Lung (tissue), 12 donors: Measurements from ENCODE around the gene ATP11A. TPM values are rescaled to one million over a fixed set of nuclear protein-coding genes. Genes with fewer than 3 reads are reported as not detected.

ENCODE experiments used
- ATAC-seq: fragments of 200-7000 bp; cut with Tn5 transposase; one replicate; pipeline ENCODE4 v1.9.1; 2020; ENCODE audit warnings: moderate number of reproducible peaks; ENCODE audit not compliant: insufficient read depth, low FRiP score
- DNase-seq, 3 donors: peaks; one replicate each; pipeline ENCODE4 v3.0.0-alpha.2; 2013 to 2017
- H3K27ac ChIP-seq, 2 donors: one replicate each; pipeline ENCODE4 v1.5.1; 2013; ENCODE audit warnings: mild to moderate bottlenecking in 2 of 2, moderate library complexity in 2 of 2, control low read depth in 1 of 2, inconsistent platforms in 1 of 2, low read depth in 1 of 2, low read length in 1 of 2
- H3K27me3 ChIP-seq, 3 donors: one replicate each; pipeline ENCODE4 v1.5.1; 2013; ENCODE audit warnings: low read length in 2 of 3; ENCODE audit not compliant: control insufficient read depth in 3 of 3, insufficient read depth in 3 of 3
- H3K36me3 ChIP-seq, 4 donors: one replicate each; pipeline ENCODE4 v1.5.1; 2013; ENCODE audit warnings: low read length in 4 of 4, mild to moderate bottlenecking in 1 of 4, moderate library complexity in 1 of 4; ENCODE audit not compliant: control insufficient read depth in 4 of 4, insufficient read depth in 4 of 4
- H3K4me1 ChIP-seq, 5 donors: one replicate each; pipeline ENCODE4 v1.5.1; 2013; ENCODE audit warnings: low read length in 5 of 5, mild to moderate bottlenecking in 2 of 5, moderate library complexity in 1 of 5; ENCODE audit not compliant: control insufficient read depth in 5 of 5, insufficient read depth in 5 of 5
- H3K4me3 ChIP-seq: one replicate; pipeline ENCODE4 v1.5.1; 2013; ENCODE audit warnings: mild to moderate bottlenecking, control low read depth, moderate library complexity
- H3K9ac ChIP-seq, 2 donors: one replicate each; pipeline ENCODE4 v1.5.1; 2013; ENCODE audit warnings: low read length in 2 of 2, control low read depth in 1 of 2; ENCODE audit not compliant: insufficient read depth in 1 of 2
- H3K9me3 ChIP-seq, 4 donors: one replicate each; pipeline ENCODE4 v1.5.1; 2013; ENCODE audit warnings: low read length in 3 of 4, mild to moderate bottlenecking in 1 of 4, moderate library complexity in 1 of 4; ENCODE audit not compliant: control insufficient read depth in 4 of 4, insufficient read depth in 3 of 4
- CTCF ChIP-seq: IDR thresholded peaks from 2 replicates; pipeline ENCODE4 v1.5.1; 2012; ENCODE audit warnings: mild to moderate bottlenecking; ENCODE audit errors: control extremely low read depth, extremely low read depth
- WGBS, 2 donors: extraction: QIAGEN DNeasy Blood & Tissue Kit; methylation state at CpG; one replicate each; pipeline ENCODE4 v1.1.7; 2013; 5-methylcytosine and 5-hydroxymethylcytosine counted together
- polyA plus RNA-seq, 2 donors: library from polyadenylated mRNA; stranded (reverse); fragments of 200-250 nt; gene quantifications; one replicate each; pipeline ENCODE4 v1.2.1, GENCODE V29; 2013
- total RNA-seq, 2 donors: library from RNA; depleted of rRNA in 1 of 2; stranded (reverse); fragments of >200 nt in 1 of 2; gene quantifications; one replicate each; pipeline ENCODE4 v1.2.1, GENCODE V29; 2014 to 2021
- donor health status: control.
- donor health status: control.
- donor health status: Bipolar disorder and iron deficiency.
- donor health status: healthy.
- donor health status: DM: yes; HTN: yes; CAD: no.

Gene ATP11A
- total and polyA plus RNA-seq, 4 donors, result 46.3 to 317 (median 162) TPM

- WGBS, 2 donors, result 66 to 79% methylated on average over 9 of the region's 9 CpGs
- TF ChIP-seq CTCF, result no peak
- no peak for DNase-seq
- Histone ChIP-seq H3K9ac (no peak overlapping the region), H3K4me1 (no peaks in the 10 kb centered on the region), H3K36me3 (no peaks in the 10 kb centered on the region), H3K9me3 (peaks cover 0 to 2% (median 0%) of the 10 kb centered on the region in 4 donors), H3K4me3 (no peak overlapping the region), H3K27me3 (no peaks in the 10 kb centered on the region), H3K27ac (no peak overlapping the region)
- no peak for ATAC-seq
These were observed 19.0 kb upstream of the ATP11A start for GRCh38 chr13:112670864-112671263.

- DNase-seq, result peak in 1 of 3 donors; percentile 6
- ATAC-seq, result no peak
- Histone ChIP-seq H3K27me3 (no peaks in the 10 kb centered on the region), H3K9ac (no peak overlapping the region), H3K4me3 (no peak overlapping the region), H3K27ac (no peak overlapping the region), H3K9me3 (peaks cover 0 to 2% (median 0%) of the 10 kb centered on the region in 4 donors), H3K4me1 (no peaks in the 10 kb centered on the region), H3K36me3 (no peaks in the 10 kb centered on the region)
- WGBS, 2 donors, result 95 to 97% methylated on average over 10 of the region's 10 CpGs
- no peak for TF ChIP-seq CTCF
These were observed 18.5 kb upstream of the ATP11A start for GRCh38 chr13:112671359-112671758.

GRCh38 chr13:112672651-112673284 is 17.1 kb upstream of the ATP11A start:
- peaks cover 0 to 2% (median 0%) of the 10 kb centered on the region in 4 donors for H3K9me3 ChIP-seq
- DNase-seq (peak in 1 of 3 donors; percentile 7), ATAC-seq (no peak)
- 76 to 88% methylated on average over 8 of the region's 8 CpGs for WGBS, 2 donors
- no peak overlapping the region for H3K4me3 ChIP-seq
- H3K36me3 ChIP-seq, result no peaks in the 10 kb centered on the region
- H3K27ac ChIP-seq, result no peak overlapping the region
- no peak overlapping the region for H3K9ac ChIP-seq
- H3K4me1 ChIP-seq, result no peaks in the 10 kb centered on the region
- no peaks in the 10 kb centered on the region for H3K27me3 ChIP-seq
- no peak for TF ChIP-seq CTCF
